Neural progenitor cell (in vitro differentiated cells): Measurements from ENCODE around the gene MRPL16. TPM values are rescaled to one million over a fixed set of nuclear protein-coding genes. Genes with fewer than 3 reads are reported as not detected.

Source experiments
- DNase-seq: peaks from one replicate; pipeline ENCODE4 v3.0.0-alpha.2; 2016; ENCODE audit warnings: low spot score
- H2AFZ ChIP-seq: fragments of 200-600 bp; sonication (generic); replicated peaks from 2 replicates; pipeline ENCODE4 v1.6.1; 2016; ENCODE audit warnings: antibody characterized with exemption
- H3F3A ChIP-seq: fragments of 200-600 bp; sonication (generic); 2 replicates; pipeline ENCODE4 v1.6.1; 2016; ENCODE audit warnings: antibody characterized with exemption, low read depth
- H3K27ac ChIP-seq: fragments of 200-600 bp; sonication (generic); 2 replicates; pipeline ENCODE4 v1.5.1; 2016; ENCODE audit warnings: mild to moderate bottlenecking
- H3K27me3 ChIP-seq: fragments of 200-600 bp; sonication (generic); 2 replicates; pipeline ENCODE4 v1.6.1; 2016; ENCODE audit warnings: mild to moderate bottlenecking, moderate library complexity
- H3K36me3 ChIP-seq: fragments of 200-600 bp; sonication (generic); 2 replicates; pipeline ENCODE4 v1.5.1; 2016
- H3K4me1 ChIP-seq: fragments of 200-600 bp; sonication (generic); 2 replicates; pipeline ENCODE4 v1.6.1; 2016; ENCODE audit warnings: mixed run types
- H3K4me2 ChIP-seq: fragments of 200-600 bp; sonication (generic); 2 replicates; pipeline ENCODE4 v1.6.1; 2016
- H3K4me3 ChIP-seq: fragments of 200-600 bp; sonication (generic); 2 replicates; pipeline ENCODE4 v1.5.1; 2016
- H3K79me2 ChIP-seq: fragments of 200-600 bp; sonication (generic); 2 replicates; pipeline ENCODE4 v1.6.1; 2016; ENCODE audit warnings: low read depth
- H3K9ac ChIP-seq: fragments of 200-600 bp; sonication (generic); 2 replicates; pipeline ENCODE4 v1.6.1; 2016
- H3K9me3 ChIP-seq: fragments of 200-600 bp; sonication (generic); 2 replicates; pipeline ENCODE4 v1.5.1; 2016; ENCODE audit warnings: low read depth
- H4K20me1 ChIP-seq: fragments of 200-600 bp; sonication (generic); 2 replicates; pipeline ENCODE4 v1.6.1; 2016; ENCODE audit warnings: low read depth
- H3K27ac Mint-ChIP-seq: 3 replicates; pipeline ENCODE4 v1.8.0; 2021; ENCODE audit warnings: mixed read lengths
- H3K27me3 Mint-ChIP-seq: 2 replicates; pipeline ENCODE4 v1.8.0; 2022; ENCODE audit warnings: low read depth, mild to moderate bottlenecking, inconsistent platforms, moderate library complexity, mixed read lengths; ENCODE audit not compliant: insufficient read depth
- H3K36me3 Mint-ChIP-seq: 3 replicates; pipeline ENCODE4 v1.8.0; 2021; ENCODE audit warnings: mixed read lengths
- H3K4me1 Mint-ChIP-seq: 3 replicates; pipeline ENCODE4 v1.8.0; 2021; ENCODE audit warnings: mixed read lengths
- H3K4me3 Mint-ChIP-seq: 3 replicates; pipeline ENCODE4 v1.8.0; 2021; ENCODE audit warnings: mild to moderate bottlenecking, moderate library complexity, mixed read lengths
- H3K9me3 Mint-ChIP-seq: 3 replicates; pipeline ENCODE4 v1.8.0; 2020; ENCODE audit warnings: mixed read lengths
- CTCF ChIP-seq: fragments of 200-600 bp; sonication (generic); IDR thresholded peaks from 2 replicates; pipeline ENCODE4 v1.5.1; 2017; ENCODE audit warnings: antibody characterized with exemption, mild to moderate bottlenecking
- EZH2 ChIP-seq: fragments of 200-600 bp; sonication (generic); IDR thresholded peaks from 2 replicates; pipeline ENCODE4 v1.6.1; 2017; ENCODE audit warnings: antibody characterized with exemption, mild to moderate bottlenecking, moderate library complexity
- EZH2phosphoT487 ChIP-seq: fragments of 200-600 bp; sonication (generic); IDR thresholded peaks from 2 replicates; pipeline ENCODE4 v1.6.1; 2017; ENCODE audit warnings: antibody characterized with exemption
- total RNA-seq: library from RNA; depleted of rRNA; stranded (reverse); fragments of >200 nt; gene quantifications from 2 replicates; pipeline ENCODE4 v1.2.3, GENCODE V29; 2015; ENCODE audit warnings: low replicate concordance

Gene MRPL16
- total RNA-seq, 1 donor from 2014 or later, result 49.8 TPM

- H3K27ac Mint-ChIP-seq, result no peak overlapping the region
- H3K4me3 ChIP-seq, result no peak overlapping the region
Measured at GRCh38 chr11:59794417-59794816, 16.2 kb downstream of the MRPL16 start.

GRCh38 chr11:59792507-59792906 is 18.1 kb downstream of the MRPL16 start:
- Histone ChIP-seq H3K9ac (no peak overlapping the region), H3K36me3 (no peaks in the 10 kb centered on the region), H3K79me2 (no peaks in the 10 kb centered on the region), H2AFZ (no peak overlapping the region), H3K27me3 (no peaks in the 10 kb centered on the region), H3K9me3 (no peaks in the 10 kb centered on the region), H3K27ac (no peak overlapping the region), H3K4me3 (no peak overlapping the region), H3K4me1 (no peaks in the 10 kb centered on the region), H3F3A (no peaks in the 10 kb centered on the region), H3K4me2 (no peak overlapping the region), H4K20me1 (no peaks in the 10 kb centered on the region)
- DNase-seq, result no peak
- no peaks in the 10 kb centered on the region for H3K36me3 Mint-ChIP-seq
- no peaks in the 10 kb centered on the region for H3K9me3 Mint-ChIP-seq
- H3K4me1 Mint-ChIP-seq, result no peaks in the 10 kb centered on the region
- H3K27me3 Mint-ChIP-seq, result peaks cover 3% of the 10 kb centered on the region
- H3K4me3 Mint-ChIP-seq, result no peak overlapping the region
- no peak overlapping the region for H3K27ac Mint-ChIP-seq
- TF ChIP-seq EZH2phosphoT487, result no peak
- TF ChIP-seq EZH2, result no peak
- TF ChIP-seq CTCF, result no peak

More at GRCh38 chr11:59794417-59794816, 16.2 kb downstream of the MRPL16 start:
- no peaks in the 10 kb centered on the region for H3F3A ChIP-seq
- H3K9ac ChIP-seq, result no peak overlapping the region
- H3K36me3 ChIP-seq, result no peaks in the 10 kb centered on the region
- no peaks in the 10 kb centered on the region for H3K9me3 ChIP-seq
- H3K79me2 ChIP-seq, result no peaks in the 10 kb centered on the region
- H3K4me1 Mint-ChIP-seq, result no peaks in the 10 kb centered on the region
- no peak for DNase-seq
- no peak overlapping the region for H2AFZ ChIP-seq
- H3K4me1 ChIP-seq, result no peaks in the 10 kb centered on the region
- no peaks in the 10 kb centered on the region for H3K9me3 Mint-ChIP-seq
- TF ChIP-seq CTCF (no peak), EZH2 (no peak), EZH2phosphoT487 (no peak)
- no peaks in the 10 kb centered on the region for H3K36me3 Mint-ChIP-seq
- H3K4me3 Mint-ChIP-seq, result no peak overlapping the region
- no peaks in the 10 kb centered on the region for H3K27me3 ChIP-seq
- H3K27ac ChIP-seq, result no peak overlapping the region
- no peak overlapping the region for H3K4me2 ChIP-seq
- H4K20me1 ChIP-seq, result no peaks in the 10 kb centered on the region
- H3K27me3 Mint-ChIP-seq, result peaks cover 3% of the 10 kb centered on the region

- H4K20me1 ChIP-seq, result no peaks in the 10 kb centered on the region
- H3K4me1 Mint-ChIP-seq, result no peaks in the 10 kb centered on the region
- H2AFZ ChIP-seq, result no peak overlapping the region
- H3K27ac Mint-ChIP-seq, result no peak overlapping the region
- H3K4me1 ChIP-seq, result no peaks in the 10 kb centered on the region
- H3K9me3 ChIP-seq, result no peaks in the 10 kb centered on the region
- H3K27ac ChIP-seq, result no peak overlapping the region
- H3K4me2 ChIP-seq, result no peak overlapping the region
- no peaks in the 10 kb centered on the region for H3K36me3 ChIP-seq
- no peaks in the 10 kb centered on the region for H3F3A ChIP-seq
- peaks cover 3% of the 10 kb centered on the region for H3K27me3 Mint-ChIP-seq
- no peak overlapping the region for H3K9ac ChIP-seq
- H3K36me3 Mint-ChIP-seq, result no peaks in the 10 kb centered on the region
- no peak for DNase-seq
- H3K79me2 ChIP-seq, result no peaks in the 10 kb centered on the region
- TF ChIP-seq EZH2phosphoT487 (no peak), CTCF (no peak)
- no peaks in the 10 kb centered on the region for H3K9me3 Mint-ChIP-seq
- H3K27me3 ChIP-seq, result no peaks in the 10 kb centered on the region
- no peak overlapping the region for H3K4me3 Mint-ChIP-seq
- no peak overlapping the region for H3K4me3 ChIP-seq
Measured at GRCh38 chr11:59791639-59792038, 18.9 kb downstream of the MRPL16 start.

- TF ChIP-seq EZH2phosphoT487 (no peak), CTCF (no peak), EZH2 (no peak)
- peaks cover 3% of the 10 kb centered on the region for H3K9me3 Mint-ChIP-seq
- H3K9ac ChIP-seq, result no peak overlapping the region
- H2AFZ ChIP-seq, result no peak overlapping the region
- H3K4me2 ChIP-seq, result no peak overlapping the region
- H3K27me3 Mint-ChIP-seq, result peaks cover under 1% of the 10 kb centered on the region
- H3K27ac Mint-ChIP-seq, result no peak overlapping the region
- H3K4me1 Mint-ChIP-seq, result no peaks in the 10 kb centered on the region
- no peaks in the 10 kb centered on the region for H3K79me2 ChIP-seq
- no peaks in the 10 kb centered on the region for H3F3A ChIP-seq
- H3K36me3 Mint-ChIP-seq, result no peaks in the 10 kb centered on the region
- no peaks in the 10 kb centered on the region for H4K20me1 ChIP-seq
- H3K4me1 ChIP-seq, result no peaks in the 10 kb centered on the region
- H3K4me3 Mint-ChIP-seq, result no peak overlapping the region
- no peaks in the 10 kb centered on the region for H3K27me3 ChIP-seq
- H3K4me3 ChIP-seq, result no peak overlapping the region
- no peak overlapping the region for H3K27ac ChIP-seq
- H3K9me3 ChIP-seq, result no peaks in the 10 kb centered on the region
- no peaks in the 10 kb centered on the region for H3K36me3 ChIP-seq
- DNase-seq, result no peak
Measured at GRCh38 chr11:59787816-59788215, 22.8 kb downstream of the MRPL16 start.
